HG03520 (cell line): ENCODE results near the gene SFXN4.
A peak's percentile ranks its signal among the peaks of the same experiment; 100 is the strongest.
"Not testable (repeated sequence)": the region's sequence is repeated elsewhere in the genome, so short reads cannot be mapped to it uniquely, and the experiment has no call there.

ENCODE experiments used
- ATAC-seq: cut with Tn5 transposase; IDR thresholded peaks from one replicate; pipeline ENCODE4 v1.9.1; 2021; ENCODE audit warnings: mild to moderate bottlenecking, moderate library complexity; ENCODE audit not compliant: unreplicated experiment

Gene SFXN4

DNA sequence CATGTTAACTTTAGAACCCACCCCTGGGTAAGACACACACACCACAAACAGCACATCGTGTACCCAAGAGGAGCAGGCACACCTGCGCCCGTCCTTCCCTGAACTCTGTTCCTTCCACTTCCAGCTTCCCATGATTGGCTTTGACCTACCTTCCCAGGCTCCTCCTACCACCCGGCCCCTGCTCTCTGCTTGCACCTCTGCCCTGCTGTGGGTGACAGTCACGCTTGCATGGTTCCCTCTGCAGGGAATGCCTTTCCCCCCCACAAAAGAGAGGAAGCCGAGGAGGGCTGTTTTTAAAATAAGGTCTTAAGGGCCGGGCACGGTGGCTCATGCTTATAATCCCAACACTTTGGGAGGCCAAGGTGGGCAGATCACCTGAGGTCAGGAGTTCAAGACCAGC lies 16.4 kb downstream of the SFXN4 start:
- no peak for ATAC-seq

DNA sequence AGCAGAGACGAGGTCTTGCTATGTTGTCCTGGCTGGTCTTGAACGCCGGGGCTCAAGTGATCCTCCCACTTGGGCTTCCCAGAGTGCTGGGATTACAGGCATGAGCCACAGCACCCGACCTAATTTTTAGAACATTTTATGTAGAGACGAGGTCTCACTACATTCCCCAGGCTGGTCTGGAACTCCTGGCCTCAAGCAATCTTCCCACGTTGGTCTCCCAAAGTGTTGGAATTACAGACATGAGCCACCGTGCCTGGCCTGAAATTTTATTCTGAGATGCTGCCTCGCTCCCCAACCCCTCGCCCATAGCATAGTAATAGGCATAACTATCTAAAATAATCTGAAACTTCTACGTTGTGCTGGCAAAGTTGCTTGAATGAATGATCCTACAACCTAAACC lies 21.9 kb downstream of the SFXN4 start:
- no peak for ATAC-seq

DNA sequence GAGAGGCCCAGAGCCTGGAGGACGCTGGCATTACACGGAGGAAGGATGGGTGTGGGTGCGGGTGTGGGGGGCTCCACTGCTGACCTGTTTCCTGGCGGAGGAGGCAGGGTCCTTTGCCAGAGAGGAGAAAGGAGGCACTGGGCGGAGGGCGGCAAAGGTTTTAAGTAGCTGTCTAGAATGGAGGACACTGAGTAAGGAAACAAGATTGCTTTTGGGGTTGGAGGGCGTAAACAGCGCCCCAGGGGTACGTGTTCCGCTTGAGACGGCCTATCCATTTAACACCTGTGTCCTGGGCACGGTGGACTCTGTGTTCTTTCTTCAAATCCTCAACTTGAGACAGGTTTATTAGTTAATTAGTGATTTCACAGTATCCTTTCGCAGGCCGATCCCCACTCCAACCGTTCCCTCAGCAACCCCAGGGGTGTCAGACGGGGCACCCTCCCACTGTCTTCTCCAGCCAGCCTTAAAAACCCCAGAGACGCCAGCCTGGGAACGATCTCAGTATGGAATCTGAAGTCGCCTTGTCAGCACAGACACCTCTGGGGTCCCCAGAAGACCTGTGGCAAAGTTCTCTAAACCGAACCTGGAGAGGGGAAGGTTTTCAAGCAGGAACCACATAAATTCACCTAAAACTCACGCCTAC lies 24.8 kb downstream of the SFXN4 start:
- ATAC-seq: no peak

DNA sequence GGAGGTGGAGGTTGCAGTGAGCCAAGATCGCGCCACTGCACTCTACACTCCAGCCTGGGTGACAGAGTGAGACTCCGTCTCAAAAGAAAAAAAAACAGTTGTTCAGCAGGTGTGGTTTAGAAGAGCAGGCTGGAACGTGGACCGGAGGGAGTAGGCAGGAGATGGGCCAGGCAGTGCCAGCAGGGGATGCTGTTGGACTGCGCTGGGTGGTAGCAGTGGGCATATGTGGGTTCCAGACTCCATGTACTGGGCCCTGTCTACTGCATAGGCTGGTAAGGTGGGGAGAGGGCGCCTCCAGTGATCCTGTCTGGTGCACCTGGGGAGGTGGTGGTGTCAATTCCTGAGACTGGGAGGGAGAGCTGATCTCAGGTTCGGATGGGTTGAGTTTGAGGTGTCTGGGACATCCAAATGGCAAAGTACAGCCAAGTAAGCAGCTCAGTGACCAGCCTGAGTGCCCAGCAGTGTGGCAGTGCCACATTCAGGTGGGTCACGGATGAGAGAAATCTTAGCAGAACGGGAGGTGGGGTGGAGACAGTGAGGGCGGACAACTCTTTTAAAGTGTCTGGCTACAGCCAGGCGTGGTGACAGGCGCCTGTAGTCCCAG lies 25.9 kb downstream of the SFXN4 start:
- ATAC-seq: no peak

DNA sequence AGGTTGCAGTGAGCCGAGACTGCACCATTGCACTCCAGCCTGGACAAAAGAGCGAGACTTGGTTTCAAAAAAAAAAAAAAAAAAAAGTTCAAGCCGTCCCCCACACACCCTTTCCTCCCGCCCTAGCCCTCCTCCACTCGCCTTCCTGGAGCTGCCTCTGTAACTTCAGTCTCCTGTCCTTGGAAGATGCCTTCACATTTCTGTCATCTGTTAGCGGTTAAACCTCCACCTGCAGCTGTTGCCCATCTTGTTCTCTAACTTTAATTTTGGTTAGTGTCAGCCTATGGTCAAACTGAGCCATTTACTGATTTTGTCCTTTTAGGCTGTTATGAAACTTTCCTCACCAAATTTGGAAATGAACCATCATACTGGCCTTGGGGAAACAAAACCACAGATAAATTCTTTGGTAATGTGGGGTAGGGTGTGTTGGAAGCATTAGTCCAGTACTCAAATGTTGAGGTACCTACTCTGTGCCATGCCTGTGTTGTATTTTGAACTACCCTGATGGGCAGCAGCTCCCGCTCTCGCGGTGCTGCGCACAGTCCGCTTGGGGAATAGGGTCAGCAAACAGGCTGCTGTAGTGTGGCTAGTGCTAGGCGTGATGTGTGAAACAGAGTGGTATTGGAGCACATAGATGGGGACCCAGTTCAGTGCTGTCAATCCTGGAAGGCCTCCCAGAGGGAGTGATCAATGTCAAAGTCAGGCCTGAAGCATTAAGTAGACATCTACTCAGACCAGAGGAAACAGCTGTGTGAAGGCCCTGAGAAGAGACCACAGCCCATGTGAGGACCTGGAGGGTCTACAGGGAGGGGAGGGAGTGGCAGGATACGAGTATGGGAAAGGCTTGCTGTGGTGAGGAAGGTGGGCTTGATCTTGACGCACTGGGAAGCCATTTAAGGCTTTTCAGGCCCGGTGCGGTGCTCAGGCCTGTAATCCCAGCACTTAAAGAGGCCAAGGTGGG lies 26.9 kb downstream of the SFXN4 start:
- ATAC-seq: no peak

DNA sequence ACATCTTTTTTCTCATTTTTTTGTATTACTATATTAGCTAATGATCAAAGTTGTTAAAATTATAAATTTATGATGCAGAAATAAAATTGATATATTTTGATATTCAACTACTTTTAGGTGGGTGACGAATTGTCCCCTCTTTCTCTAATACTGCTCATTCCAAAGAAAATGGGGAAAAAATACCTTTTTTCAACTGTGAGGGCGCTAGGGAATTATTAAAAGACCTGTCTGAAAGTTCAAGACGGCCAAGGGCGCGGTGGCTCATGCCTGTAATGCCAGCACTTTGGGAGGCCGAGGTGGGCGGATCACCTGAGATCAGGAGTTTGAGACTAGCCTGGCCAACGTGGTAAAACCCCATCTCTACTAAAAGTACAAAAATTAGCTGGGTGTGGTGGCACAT lies 27.6 kb downstream of the SFXN4 start:
- not testable (repeated sequence) for ATAC-seq

DNA sequence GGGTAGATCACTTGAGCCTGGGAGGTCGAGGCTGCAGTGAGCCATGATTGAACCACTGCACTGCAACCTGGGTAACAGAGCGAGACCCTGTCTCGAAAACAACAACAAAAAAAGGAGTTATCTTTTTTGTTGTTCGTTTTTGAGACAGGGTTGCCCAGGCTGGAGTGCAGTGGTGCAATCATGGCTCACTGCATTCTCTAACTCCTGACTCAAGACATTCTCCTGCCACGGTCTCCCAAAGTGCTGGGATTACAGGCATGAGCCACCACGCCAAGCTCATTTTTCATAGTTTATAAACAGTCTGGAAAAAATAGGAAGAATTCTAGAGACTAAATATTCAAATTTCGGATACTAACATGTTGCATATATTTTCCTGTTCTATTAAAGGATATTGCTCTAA lies 29.4 kb downstream of the SFXN4 start:
- no peak for ATAC-seq

DNA sequence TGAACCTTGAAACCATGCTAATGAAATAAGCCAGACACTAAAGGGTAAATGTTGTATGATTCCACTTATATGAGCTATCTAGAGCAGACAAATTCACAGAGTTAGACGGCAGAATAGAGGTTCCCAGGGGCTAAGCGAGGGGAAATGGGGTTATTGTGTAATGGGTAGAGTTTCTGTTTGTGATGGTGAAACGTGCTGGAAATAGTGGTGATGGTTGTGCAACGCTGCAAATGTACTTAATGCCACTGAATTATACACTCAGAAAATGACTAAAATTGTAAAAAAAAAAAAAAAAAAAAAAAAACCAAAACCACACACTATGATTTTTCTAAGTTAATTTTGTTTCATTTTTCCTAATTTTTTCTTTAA lies 30.0 kb downstream of the SFXN4 start:
- no peak for ATAC-seq

DNA sequence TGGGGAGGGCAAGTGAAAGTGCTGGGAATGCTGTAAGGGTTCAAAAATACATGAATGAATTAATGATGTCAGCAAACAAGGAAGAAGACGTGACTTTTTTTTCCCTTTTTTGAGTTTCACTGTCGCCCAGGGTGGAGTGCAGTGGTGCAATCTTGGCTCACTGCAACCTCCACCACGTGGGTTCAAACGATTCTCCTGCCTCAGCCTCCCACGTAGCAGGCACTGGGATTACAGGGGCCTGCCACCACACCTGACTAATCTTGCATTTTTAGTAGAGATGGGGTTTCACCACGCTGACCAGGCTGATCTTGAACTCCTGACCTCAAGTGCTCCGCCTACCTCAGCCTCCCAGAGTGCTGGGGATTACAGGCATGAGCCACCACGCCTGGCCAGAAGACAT lies 31.6 kb downstream of the SFXN4 start:
- no peak for ATAC-seq

DNA sequence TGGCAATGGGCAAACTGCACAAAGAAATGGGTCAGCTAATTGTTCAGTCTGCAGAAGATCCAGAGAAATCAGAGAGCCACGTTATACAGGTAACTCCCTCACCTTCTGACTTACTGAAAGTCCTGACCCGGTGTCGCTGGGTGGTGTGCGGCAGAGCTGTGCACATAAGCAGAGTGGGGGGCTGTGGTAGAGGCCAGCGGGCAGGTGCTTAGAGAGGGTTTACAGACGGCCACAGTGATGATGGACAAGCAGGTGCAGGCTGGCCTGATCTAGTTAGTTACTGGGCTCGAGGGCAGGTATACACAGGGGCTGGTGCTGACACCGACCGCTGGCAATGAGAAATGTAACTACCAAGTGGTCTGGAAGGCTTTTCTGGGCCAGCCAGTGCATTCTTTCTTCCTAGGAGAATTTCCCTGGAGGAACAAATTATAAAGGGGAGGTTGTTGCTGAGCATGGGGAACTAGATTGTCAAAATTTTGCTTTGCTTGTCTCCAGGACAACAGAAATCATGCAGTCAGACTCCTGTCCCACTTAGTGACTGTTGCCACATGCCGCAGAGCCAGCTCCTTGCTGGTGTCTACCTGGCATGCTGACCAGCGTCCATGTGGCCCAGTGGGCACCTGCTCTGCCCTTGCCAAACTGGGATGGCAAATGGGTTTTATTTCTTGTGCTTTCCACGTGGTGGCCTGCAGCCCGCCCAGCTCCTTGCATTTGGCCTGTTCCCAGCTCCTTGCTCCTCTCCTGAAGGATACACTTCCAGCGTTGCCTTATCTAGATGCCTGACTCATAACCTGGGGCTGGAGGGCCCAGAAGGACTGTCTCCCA lies 32.8 kb downstream of the SFXN4 start:
- no peak for ATAC-seq

DNA sequence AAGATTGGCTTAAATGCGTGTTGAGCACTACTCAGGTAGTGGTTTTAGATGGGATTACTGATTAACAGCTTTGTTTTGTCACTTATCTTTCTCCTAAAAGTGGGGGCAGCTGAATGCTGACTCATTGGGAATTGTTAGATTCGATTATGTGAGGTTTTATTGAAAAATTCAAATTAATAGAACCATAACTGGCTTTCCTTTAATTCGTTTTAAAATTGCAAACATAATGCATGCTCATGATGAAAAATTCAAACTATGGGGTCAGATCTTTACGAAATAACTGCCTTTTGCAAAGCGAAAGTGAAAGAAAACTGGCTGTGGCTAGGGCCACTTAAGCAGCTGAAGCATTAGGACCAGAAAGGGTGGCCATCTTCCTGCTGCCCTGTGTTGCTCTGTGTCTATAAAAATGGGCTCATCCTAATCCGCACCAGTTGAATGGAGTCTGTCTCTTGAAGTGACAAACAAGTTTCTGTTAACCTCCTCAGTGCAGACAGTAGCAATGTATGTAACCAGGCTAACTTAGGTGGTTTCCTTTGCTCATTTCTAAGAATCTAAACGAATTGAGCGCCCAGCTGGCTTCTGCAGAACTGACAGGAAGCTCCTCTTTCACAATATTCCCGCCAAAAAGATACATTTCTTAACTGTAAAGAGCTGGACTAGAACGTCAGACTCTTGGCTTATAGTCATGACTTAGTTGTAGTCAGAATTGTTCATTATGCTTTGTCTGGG lies 33.8 kb downstream of the SFXN4 start:
- no peak for ATAC-seq

DNA sequence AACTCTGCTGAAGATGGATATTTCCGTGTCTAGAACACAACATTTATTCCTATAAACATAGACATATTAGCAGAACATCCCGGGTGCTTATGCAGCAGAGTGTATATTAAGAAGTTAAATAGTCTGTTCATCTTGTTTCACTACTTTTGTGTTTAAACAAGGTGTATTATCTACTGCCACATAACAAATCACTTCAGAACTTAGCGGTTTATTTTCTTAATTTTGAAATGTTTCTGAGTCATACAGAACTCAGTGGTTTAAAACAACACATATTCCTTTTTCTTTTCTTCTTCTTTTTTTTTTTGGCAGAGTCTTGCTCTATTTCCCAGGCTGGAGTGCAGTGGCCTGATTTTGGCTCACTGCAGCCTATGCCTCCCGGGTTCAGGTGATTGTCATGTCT lies 35.8 kb downstream of the SFXN4 start:
- ATAC-seq: no peak

DNA sequence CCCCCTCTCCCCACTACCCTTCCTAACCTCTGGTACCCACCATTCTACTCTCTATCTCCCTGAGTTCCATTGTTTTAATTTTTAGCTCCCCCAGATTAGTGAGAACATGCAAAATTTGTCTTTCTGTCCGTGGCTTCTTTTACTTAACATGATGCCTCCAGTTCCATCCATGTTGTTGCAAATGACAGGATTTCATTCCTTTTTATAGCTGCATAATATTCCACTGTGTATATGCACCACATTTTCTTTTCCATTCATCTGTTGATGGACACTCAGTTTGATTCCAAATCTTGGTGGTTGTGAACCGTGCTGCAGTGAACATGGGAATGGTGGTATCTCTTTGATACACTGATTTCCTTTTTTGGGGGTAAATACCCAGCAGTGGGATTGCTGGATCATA lies 39.6 kb downstream of the SFXN4 start:
- ATAC-seq: no peak

DNA sequence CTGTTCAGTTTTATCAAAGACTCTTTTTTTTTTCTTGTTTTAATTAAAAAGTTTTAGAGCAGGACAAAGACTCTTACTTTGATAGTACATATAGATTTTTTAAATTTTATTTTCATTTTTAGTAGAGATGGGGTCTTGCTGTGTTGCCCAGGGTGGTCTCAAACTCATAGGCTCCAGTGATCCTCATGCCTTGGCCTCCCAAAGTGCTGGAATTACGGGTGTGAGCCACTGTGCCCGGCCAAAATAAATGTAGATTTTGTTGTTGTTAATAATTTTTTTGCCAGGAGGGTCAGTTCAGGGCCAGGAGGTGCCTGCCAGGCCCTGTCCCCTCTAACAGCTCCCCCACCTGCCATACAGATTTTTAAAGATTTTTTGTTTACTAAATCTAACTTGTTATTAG lies 44.6 kb downstream of the SFXN4 start:
- no peak for ATAC-seq

DNA sequence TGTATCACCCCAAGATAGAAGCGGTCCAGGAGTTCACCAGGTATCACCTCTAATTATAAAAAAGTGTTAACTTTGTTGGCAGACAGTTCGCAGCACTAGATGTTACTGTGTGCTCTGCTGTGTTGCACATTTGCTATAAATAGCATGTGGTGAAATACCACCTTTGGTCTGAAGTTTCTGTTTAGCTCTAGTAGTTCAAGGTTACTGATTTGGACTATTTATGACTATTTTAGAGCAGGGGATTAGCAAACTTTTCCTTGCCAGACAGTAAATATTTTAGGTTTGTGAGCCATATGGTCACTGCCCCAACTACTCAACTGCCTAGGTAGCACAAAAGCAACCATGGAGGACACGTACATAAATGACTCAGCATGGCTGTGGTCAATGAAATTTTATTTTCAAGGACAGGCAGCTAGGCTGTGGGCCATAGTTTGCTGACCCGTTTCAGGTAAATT lies 45.1 kb downstream of the SFXN4 start:
- peak; percentile 88 for ATAC-seq

DNA sequence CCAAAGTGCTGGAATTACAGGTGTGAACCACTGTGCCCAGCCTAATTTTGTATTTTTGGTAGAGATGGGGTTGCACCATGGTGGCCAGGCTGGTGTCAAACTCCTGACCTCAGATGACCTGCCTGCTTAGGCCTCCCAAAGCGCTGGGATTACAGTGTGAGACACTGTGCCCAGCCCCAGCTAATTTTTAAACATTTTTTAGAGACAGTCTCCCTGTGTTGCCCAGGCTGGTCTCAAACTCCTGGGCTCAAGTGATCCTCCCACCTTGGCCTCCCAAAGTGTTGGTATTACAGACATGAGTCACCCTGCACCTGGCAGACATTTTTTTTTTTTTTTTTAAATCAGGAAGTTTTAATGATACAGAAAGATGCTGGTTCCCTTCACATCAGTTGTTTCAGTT lies 46.1 kb downstream of the SFXN4 start:
- ATAC-seq: no peak

DNA sequence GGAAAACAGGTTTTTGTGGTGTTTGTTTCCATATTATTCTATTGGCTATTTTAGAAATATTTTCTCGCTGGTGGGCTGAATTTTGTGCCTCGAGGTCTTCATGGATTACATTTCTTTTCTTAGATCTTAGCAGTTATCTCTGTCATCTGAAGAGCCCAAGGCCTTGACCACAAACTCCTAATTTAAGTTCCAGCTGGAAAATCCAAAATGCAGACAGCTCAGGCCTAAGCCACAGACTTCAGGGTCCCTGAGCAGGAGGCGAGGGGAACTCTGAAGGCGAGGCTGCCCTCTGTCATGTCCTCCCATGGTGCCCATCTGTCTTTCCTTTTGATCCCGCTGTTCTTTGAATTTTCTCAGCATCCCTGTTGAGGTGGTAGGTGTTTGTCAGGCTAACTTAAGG lies 47.3 kb downstream of the SFXN4 start:
- no peak for ATAC-seq

DNA sequence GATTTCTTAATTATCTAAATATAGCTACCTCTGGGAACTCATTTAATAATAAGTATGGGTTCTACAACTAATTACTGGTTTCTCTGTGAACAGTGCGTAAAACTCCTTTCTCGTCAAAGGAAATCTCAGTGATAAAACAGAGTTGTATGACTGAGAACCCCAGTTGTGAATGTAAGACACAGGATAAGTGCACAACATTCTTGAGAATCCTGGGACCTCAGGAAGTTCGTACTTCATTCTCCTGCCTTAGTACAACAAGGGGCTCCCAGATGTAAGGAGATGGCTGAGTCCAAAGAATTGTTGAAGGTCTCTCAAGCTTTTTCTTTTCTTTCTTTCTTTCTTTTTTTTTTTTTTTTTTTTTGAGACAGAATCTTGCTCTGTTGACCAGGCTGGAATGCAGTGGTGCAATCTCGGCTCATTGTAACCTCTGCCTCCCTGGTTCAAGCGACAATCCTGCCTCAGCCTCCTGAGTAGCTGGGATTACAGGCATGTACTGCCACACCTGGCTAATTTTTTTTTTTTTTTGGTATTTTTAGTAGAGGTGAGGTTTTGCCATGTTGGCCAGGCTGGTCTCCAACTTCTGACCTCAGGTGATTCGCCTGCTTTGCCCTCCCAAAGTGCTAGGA lies 49.1 kb downstream of the SFXN4 start:
- ATAC-seq: no peak

DNA sequence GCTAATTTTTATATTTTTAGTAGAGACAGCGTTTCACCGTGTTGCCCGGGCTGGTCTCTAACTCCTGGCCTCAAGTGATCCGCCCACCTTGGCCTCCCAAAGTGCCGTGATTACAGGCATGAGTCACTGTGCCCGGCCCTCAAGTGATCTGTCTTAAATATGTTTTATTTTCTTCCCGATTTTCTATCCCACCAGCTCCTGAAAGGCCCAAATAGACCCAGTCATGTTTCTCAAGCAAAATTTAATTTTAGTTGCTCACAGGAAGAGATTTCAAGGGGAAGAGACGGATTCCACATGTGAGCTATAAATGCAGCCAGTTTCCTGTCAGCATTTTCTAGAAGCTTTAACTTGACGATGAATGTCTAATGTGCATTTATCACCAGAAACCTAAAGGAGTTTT lies 49.6 kb downstream of the SFXN4 start:
- ATAC-seq: no peak
